ENCODE data around the gene CIAPIN1. TPM values are rescaled to one million over a fixed set of nuclear protein-coding genes. Genes with fewer than 3 reads are reported as not detected.

The CIAPIN1 gene
- total RNA-seq, 1 donor from 2014 or later, result 71.3 TPM

DNA sequence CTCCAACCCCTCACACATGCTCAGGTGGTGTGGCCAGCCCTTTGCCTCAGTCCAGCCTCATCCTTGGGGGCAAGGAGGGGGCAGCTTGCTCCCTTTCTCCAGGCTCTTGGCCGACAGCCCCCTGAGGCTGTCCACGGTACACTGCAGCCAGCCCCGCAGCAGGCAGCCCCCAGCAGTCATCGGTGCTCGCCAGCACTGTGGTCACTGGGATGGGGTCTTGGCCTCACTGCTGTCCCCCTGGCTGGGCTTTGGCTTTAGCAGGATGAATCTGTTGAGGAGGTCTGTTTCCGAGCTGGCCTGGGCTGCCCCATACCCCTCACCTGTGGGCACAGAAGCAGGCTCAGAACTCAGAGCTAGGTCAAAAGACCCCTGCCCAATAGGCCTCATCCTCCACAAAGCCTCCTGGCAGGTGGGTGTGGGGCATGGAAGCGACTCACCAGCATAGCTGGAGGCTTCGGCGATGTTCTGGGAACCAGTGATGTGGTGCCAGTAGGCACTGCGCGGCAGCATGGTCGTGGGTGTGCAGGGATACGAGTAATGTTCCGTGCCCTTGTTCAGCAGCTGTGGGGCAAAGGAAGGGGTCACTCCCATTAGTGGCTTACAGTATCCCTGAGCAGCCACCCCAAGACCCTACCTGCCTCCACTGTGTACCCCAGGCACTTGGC, 26.1 kb upstream of the CIAPIN1 start:
- no peak for FAIRE-seq
- Histone ChIP-seq H3K36me3 (ENCODE audit: control insufficient read depth, insufficient read depth, low read length) (peaks cover 20% of the 10 kb centered on the region), H3K27me3 (ENCODE audit: control insufficient read depth, insufficient read depth, low read length) (no peaks in the 10 kb centered on the region), H3K4me3 (ENCODE audit: low read depth, low read length) (no peak overlapping the region)
- no peak for DNase-seq (ENCODE audit: low read depth)
- TF ChIP-seq, protein P1, sequence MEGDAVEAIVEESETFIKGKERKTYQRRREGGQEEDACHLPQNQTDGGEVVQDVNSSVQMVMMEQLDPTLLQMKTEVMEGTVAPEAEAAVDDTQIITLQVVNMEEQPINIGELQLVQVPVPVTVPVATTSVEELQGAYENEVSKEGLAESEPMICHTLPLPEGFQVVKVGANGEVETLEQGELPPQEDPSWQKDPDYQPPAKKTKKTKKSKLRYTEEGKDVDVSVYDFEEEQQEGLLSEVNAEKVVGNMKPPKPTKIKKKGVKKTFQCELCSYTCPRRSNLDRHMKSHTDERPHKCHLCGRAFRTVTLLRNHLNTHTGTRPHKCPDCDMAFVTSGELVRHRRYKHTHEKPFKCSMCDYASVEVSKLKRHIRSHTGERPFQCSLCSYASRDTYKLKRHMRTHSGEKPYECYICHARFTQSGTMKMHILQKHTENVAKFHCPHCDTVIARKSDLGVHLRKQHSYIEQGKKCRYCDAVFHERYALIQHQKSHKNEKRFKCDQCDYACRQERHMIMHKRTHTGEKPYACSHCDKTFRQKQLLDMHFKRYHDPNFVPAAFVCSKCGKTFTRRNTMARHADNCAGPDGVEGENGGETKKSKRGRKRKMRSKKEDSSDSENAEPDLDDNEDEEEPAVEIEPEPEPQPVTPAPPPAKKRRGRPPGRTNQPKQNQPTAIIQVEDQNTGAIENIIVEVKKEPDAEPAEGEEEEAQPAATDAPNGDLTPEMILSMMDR (IDR thresholded peaks at IDR 0.05; ENCODE audit: insufficient read depth, low read length, severe bottlenecking), result no peak

DNA sequence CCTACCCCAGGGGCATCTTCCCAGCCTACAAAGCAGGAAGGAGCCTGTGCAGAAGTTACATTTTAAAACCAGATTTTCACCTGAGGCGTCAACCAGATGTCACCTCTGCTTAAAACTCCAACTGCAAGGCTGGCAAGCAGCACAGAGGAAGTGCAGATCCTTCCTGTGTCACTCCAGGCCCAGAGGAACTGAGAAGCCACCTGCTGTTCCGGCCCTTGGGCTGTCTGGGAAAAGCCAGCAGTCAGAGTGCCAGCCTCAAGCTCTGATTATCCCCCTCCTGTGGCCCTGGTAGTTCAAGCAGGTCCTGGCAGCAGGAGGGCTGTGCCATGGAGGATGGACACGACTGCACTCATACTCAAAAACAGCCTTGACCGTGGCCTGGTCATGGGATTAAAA, 25.5 kb upstream of the CIAPIN1 start:
- Histone ChIP-seq H3K27me3 (ENCODE audit: control insufficient read depth, insufficient read depth, low read length) (no peaks in the 10 kb centered on the region), H3K4me3 (ENCODE audit: low read depth, low read length) (no peak overlapping the region), H3K36me3 (ENCODE audit: control insufficient read depth, insufficient read depth, low read length) (peaks cover 22% of the 10 kb centered on the region)
- FAIRE-seq, result no peak
- TF ChIP-seq, protein P1 (IDR thresholded peaks at IDR 0.05; ENCODE audit: insufficient read depth, low read length, severe bottlenecking), result no peak
- DNase-seq (ENCODE audit: low read depth), result no peak

DNA sequence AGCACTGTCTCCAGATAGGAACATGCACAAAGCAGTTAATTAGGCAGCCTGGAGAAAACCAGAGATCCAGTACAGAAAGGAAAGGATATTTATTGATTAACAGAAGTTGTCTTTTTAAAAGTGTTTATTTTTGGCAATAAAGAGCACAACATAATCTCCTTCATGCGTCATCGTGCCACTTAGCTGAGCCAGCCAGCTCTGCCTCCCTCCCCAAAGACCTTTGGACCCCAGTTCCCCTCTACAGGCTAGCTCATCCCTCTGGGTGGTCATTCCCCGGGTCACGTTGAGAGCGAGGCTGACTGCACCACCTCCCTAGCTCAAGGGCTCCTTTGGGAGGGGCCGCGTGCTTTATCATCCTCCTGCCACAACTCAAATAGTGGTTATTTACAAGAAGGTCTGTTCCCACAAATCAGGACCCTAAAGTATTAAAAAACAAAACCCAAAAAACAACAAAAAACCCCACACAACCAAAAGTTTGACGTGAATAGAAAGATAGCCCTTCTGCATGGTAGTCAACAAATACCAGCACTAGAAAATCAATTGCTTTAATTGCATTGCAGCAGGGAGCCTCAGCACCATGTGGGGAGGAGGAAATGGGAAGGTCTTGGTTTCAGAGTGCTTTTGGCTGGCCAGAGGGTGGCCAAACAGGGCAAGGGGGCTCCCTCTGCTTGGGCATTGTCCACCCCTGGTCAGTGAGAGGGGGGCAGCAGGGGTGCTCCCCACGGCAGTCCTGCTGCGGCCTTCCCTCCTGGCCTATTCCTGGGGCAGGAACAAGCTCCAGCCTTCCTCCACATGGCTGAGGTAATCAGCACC, 24.9 kb upstream of the CIAPIN1 start:
- DNase-seq (ENCODE audit: low read depth), result no peak

DNA sequence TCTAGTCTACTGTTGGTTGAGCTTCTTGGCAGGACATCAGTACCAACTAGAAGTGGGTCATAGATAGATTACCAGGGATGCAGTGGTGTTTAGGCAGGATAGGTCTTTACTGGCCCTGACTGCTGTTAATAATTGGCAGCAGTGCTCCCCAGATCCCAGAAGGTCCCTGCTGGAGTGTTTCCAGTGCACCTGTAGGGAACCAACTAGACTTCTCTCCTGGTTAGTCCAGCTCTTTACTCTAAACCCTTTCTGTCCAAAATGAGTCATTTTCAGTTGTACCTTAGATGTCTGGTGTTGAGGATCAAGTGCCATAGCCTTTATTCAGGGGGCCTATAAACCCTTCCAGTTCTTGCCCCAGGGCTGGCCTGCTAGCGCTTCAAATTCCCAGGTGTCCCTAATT, 24.0 kb upstream of the CIAPIN1 start:
- TF ChIP-seq, protein P1 (IDR thresholded peaks at IDR 0.05; ENCODE audit: insufficient read depth, low read length, severe bottlenecking), result no peak
- H3K4me3 ChIP-seq (ENCODE audit: low read depth, low read length), result no peak overlapping the region
- peak; percentile 66 for FAIRE-seq
- no peaks in the 10 kb centered on the region for H3K27me3 ChIP-seq (ENCODE audit: control insufficient read depth, insufficient read depth, low read length)
- H3K36me3 ChIP-seq (ENCODE audit: control insufficient read depth, insufficient read depth, low read length), result peaks cover 26% of the 10 kb centered on the region
- no peak for DNase-seq (ENCODE audit: low read depth)

More for the DNA sequence above, 24.9 kb upstream of the CIAPIN1 start:
- no peaks in the 10 kb centered on the region for H3K27me3 ChIP-seq (ENCODE audit: control insufficient read depth, insufficient read depth, low read length)
- no peak for FAIRE-seq
- H3K4me3 ChIP-seq (ENCODE audit: low read depth, low read length), result no peak overlapping the region
- TF ChIP-seq, protein P1 (IDR thresholded peaks at IDR 0.05; ENCODE audit: insufficient read depth, low read length, severe bottlenecking), result no peak
- H3K36me3 ChIP-seq (ENCODE audit: control insufficient read depth, insufficient read depth, low read length), result peaks cover 22% of the 10 kb centered on the region

- no peak overlapping the region for H3K4me3 ChIP-seq (ENCODE audit: low read depth, low read length)
- no peak for FAIRE-seq
- H3K36me3 ChIP-seq (ENCODE audit: control insufficient read depth, insufficient read depth, low read length), result peaks cover 30% of the 10 kb centered on the region
- TF ChIP-seq, protein P1 (IDR thresholded peaks at IDR 0.05; ENCODE audit: insufficient read depth, low read length, severe bottlenecking), result no peak
- no peaks in the 10 kb centered on the region for H3K27me3 ChIP-seq (ENCODE audit: control insufficient read depth, insufficient read depth, low read length)
- DNase-seq (ENCODE audit: low read depth), result no peak
Measured at GRCh38 chr16:57470711-57471110, 23.5 kb upstream of the CIAPIN1 start.

All from bronchial epithelial cell (primary cell).